K562 (cell line): ENCODE results near the gene MTMR10. TPM values are rescaled to one million over a fixed set of nuclear protein-coding genes. Genes with fewer than 3 reads are reported as not detected.

Experiments
- ATAC-seq: fragments of 200-7000 bp; cut with Tn5 transposase; 3 replicates; pipeline ENCODE4 v1.9.1; 2020; ENCODE audit warnings: moderate library complexity
- BruUV-seq: library from RNA; stranded (reverse); fragments of 400-500 nt; replicated peaks from 2 replicates; lab custom pipeline; 2021; lab: Mats Ljungman, UMichigan
- CTCF ChIA-PET: fragments of 300-600 bp; formaldehyde crosslinking; extraction: SDS; loops from one replicate; lab custom pipeline; 2021; ENCODE audit warnings: low intra/inter-chr PET ratio; lab: Yijun Ruan, JAX
- POLR2A ChIA-PET: fragments of 300-600, 350-650 bp; sonication (Branson Sonifier 250); formaldehyde crosslinking; extraction: SDS; loops from one replicate; lab custom pipeline; 2021; ENCODE audit warnings: antibody characterized with exemption, inconsistent platforms; lab: Yijun Ruan, JAX
- DNase-seq, 4 experiments: peaks; one replicate each; pipeline versions ENCODE4 v3.0.0 to v3.0.0-alpha.2; 2011 to 2018; ENCODE audit warnings: low spot score in 3 of 4, mixed read lengths in 3 of 4; ENCODE audit errors: extremely low read depth in 1 of 4
- FAIRE-seq: peaks from 2 replicates; lab custom pipeline; 2011; peaks lifted over from hg19 to GRCh38; lab: Jason Lieb, UNC
- H2AFZ ChIP-seq: 2 replicates; pipeline ENCODE4 v1.6.0; 2011; ENCODE audit warnings: low read depth, low read length, control low read depth, inconsistent platforms
- H3K27ac ChIP-seq: fragments of 200-600 bp; 3 replicates; pipeline ENCODE4 v1.8.0; 2011; ENCODE audit warnings: low read depth, mild to moderate bottlenecking, control low read depth, inconsistent platforms, low read length, moderate library complexity, mixed read lengths; ENCODE audit errors: extremely low read depth
- H3K27me3 ChIP-seq, 2 experiments: fragments of 300-600 bp in 1 of 2; 2 replicates in 1 of 2; 3 replicates in 1 of 2; pipeline versions ENCODE4 v1.6.0 to v1.8.0; 2011; ENCODE audit warnings: inconsistent platforms in 2 of 2, low read length in 2 of 2, mild to moderate bottlenecking in 1 of 2, mixed read lengths in 1 of 2, moderate library complexity in 1 of 2; ENCODE audit not compliant: control insufficient read depth in 2 of 2, insufficient read depth in 2 of 2
- H3K36me3 ChIP-seq: fragments of 300-600 bp; 3 replicates; pipeline ENCODE4 v1.8.0; 2011; ENCODE audit warnings: mild to moderate bottlenecking, low read length, inconsistent platforms; ENCODE audit not compliant: control insufficient read depth, insufficient read depth
- H3K4me1 ChIP-seq, 2 experiments: fragments of 200-600 bp in 1 of 2; replicated peaks in 1 of 2; 2 replicates in 1 of 2; 3 replicates in 1 of 2; pipeline versions ENCODE4 v1.5.1 to v1.8.0; 2011; ENCODE audit warnings: inconsistent platforms in 2 of 2, low read length in 2 of 2, mild to moderate bottlenecking in 1 of 2, mixed read lengths in 1 of 2, moderate library complexity in 1 of 2; ENCODE audit not compliant: control insufficient read depth in 2 of 2, insufficient read depth in 2 of 2
- H3K4me2 ChIP-seq: 2 replicates; pipeline ENCODE4 v1.6.1; 2011; ENCODE audit warnings: low read length, control low read depth, inconsistent platforms, mixed read lengths; ENCODE audit not compliant: insufficient read depth
- H3K4me3 ChIP-seq: fragments of 200-600 bp; sonication (generic), shearing (Covaris generic); 2 replicates; pipeline ENCODE4 v1.5.1; 2016; ENCODE audit warnings: control low read depth, inconsistent platforms
- H3K79me2 ChIP-seq: fragments of 200-600 bp; 3 replicates; pipeline ENCODE4 v1.8.0; 2011; ENCODE audit warnings: low read length, inconsistent platforms; ENCODE audit not compliant: control insufficient read depth, insufficient read depth
- H3K9ac ChIP-seq, 2 experiments: 2 replicates each; pipeline versions ENCODE4 v1.6.0 to v1.6.1; 2011; ENCODE audit warnings: low read depth in 2 of 2, low read length in 2 of 2, control low read depth in 1 of 2, inconsistent platforms in 1 of 2, mild to moderate bottlenecking in 1 of 2, mixed read lengths in 1 of 2; ENCODE audit not compliant: insufficient read depth in 1 of 2
- H3K9me1 ChIP-seq: one replicate; pipeline ENCODE4 v1.6.0; 2011; ENCODE audit warnings: inconsistent platforms, mild to moderate bottlenecking, low read length, moderate library complexity; ENCODE audit not compliant: control insufficient read depth, insufficient read depth
- H3K9me3 ChIP-seq: replicated peaks from 2 replicates; pipeline ENCODE4 v1.5.1; 2011; ENCODE audit warnings: low read depth, low read length, inconsistent platforms; ENCODE audit not compliant: control insufficient read depth, insufficient read depth
- H4K20me1 ChIP-seq: replicated peaks from 2 replicates; pipeline ENCODE4 v1.6.1; 2011; ENCODE audit warnings: low read length, inconsistent platforms, mixed read lengths; ENCODE audit not compliant: control insufficient read depth, insufficient read depth
- ATF1 ChIP-seq, 2 experiments: fragments of 450-650 bp in 1 of 2; IDR thresholded peaks; 2 replicates each; pipeline ENCODE4 v1.6.1; 2016; ENCODE audit warnings: missing compliant biosample characterization in 1 of 2, missing genetic modification characterization in 1 of 2
- HDGF ChIP-seq: fragments of 450-650 bp; IDR thresholded peaks from 2 replicates; pipeline ENCODE4 v1.6.1; 2016
- MGA ChIP-seq: fragments of 450-650 bp; IDR thresholded peaks from 2 replicates; pipeline ENCODE4 v1.6.1; 2016; ENCODE audit warnings: mild to moderate bottlenecking, moderate library complexity
- RBBP5 ChIP-seq: fragments of 200-600 bp; sonication (generic); IDR thresholded peaks from 2 replicates; pipeline ENCODE4 v1.6.1; 2012; ENCODE audit warnings: borderline replicate concordance, mild to moderate bottlenecking, low read length, control low read depth, inconsistent platforms; ENCODE audit not compliant: insufficient read depth, poor library complexity, severe bottlenecking
- YY1 ChIP-seq, 3 experiments: IDR thresholded peaks; 2 replicates each; pipeline ENCODE4 v1.6.1; 2011; ENCODE audit warnings: low read length in 2 of 3, mild to moderate bottlenecking in 2 of 3, moderate library complexity in 2 of 3, borderline replicate concordance in 1 of 3, control low read depth in 1 of 3, low read depth in 1 of 3; ENCODE audit not compliant: insufficient read depth in 3 of 3, insufficient replicate concordance in 2 of 3, control insufficient read depth in 1 of 3, insufficient read length in 1 of 3; ENCODE audit errors: extremely low read depth in 1 of 3
- ZNF197 ChIP-seq: fragments of 200-800 bp; sonication (Bioruptor generic); IDR thresholded peaks from 2 replicates; pipeline ENCODE4 v1.6.1; 2016; ENCODE audit warnings: low read depth, missing genetic modification characterization, missing compliant biosample characterization
- ZNF583 ChIP-seq: fragments of 250-450 bp; sonication (Bioruptor Pico); IDR thresholded peaks from 2 replicates; pipeline ENCODE4 v1.4.0; 2020
- ZNF766 ChIP-seq: fragments of 200-800 bp; sonication (Bioruptor generic); conservative IDR thresholded peaks from 2 replicates; pipeline ENCODE4 v1.6.1; 2016; ENCODE audit warnings: missing genetic modification characterization, missing compliant biosample characterization
- WGBS: fragments of 100-300 bp; shearing (Covaris generic); methylation state at CpG from one replicate; pipeline ENCODE4 v1.1.6; 2016; ENCODE audit warnings: low coverage, mixed read lengths; ENCODE audit not compliant: insufficient coverage; ENCODE audit errors: missing lambda C conversion rate; 5-methylcytosine and 5-hydroxymethylcytosine counted together
- in situ Hi-C: fragments of 300-500 bp; cut with MboI; formaldehyde crosslinking; loops from 4 replicates; pipeline ENCODE4 v1.15.0; 2018; ENCODE audit warnings: inconsistent platforms, mixed read lengths
- intact Hi-C: fragments of 100-400 bp; cut with micrococcal nuclease; formaldehyde crosslinking; loops from 2 replicates; pipeline ENCODE4 v1.14.2; 2022
- polyA plus RNA-seq, 8 experiments: library from polyadenylated mRNA; depleted of rRNA in 4 of 8; stranded (reverse) in 5 of 8; unstranded in 3 of 8; fragments of >200 nt; fragmentation: Nextera tagmentation in 2 of 8; fragmentation: Illumina TruSeq in 1 of 8; extraction: Ambion mirVana in 2 of 8; extraction: Trizol in 1 of 8; gene quantifications; 2 replicates each; pipeline versions ENCODE4 v1.2.1 to v1.2.3, GENCODE V29; 2011 to 2014; ENCODE audit warnings: inconsistent platforms in 1 of 8, missing spikeins in 1 of 8
- total RNA-seq, 7 experiments: library from RNA; depleted of rRNA in 6 of 7; stranded (reverse); fragments of >200 nt in 6 of 7; fragmentation: Illumina TruSeq in 2 of 7; extraction: Trizol in 2 of 7; gene quantifications; 2 replicates each; pipeline versions ENCODE4 v1.2.1 to v1.2.3, GENCODE V29; 2011 to 2021; ENCODE audit warnings: low replicate concordance in 1 of 7
- TF ChIP-seq, protein P1 (sequence below): fragments of 450-650 bp; IDR thresholded peaks from 2 replicates; pipeline ENCODE4 v1.6.1; 2017; ENCODE audit warnings: mild to moderate bottlenecking, moderate library complexity

Gene MTMR10
- total and polyA plus RNA-seq, 9 of the 15 experiments (the other 6 are each of a cell fraction or from before 2014, with no cell fraction given) = 1.6 to 6.8 (median 4.8) TPM

GRCh38 chr15:30896211-30896606 is 95.2 kb downstream of the MTMR10 start:
- Histone ChIP-seq H3K79me2 (no peaks in the 10 kb centered on the region), H3K4me1 (no peaks in the 10 kb centered on the region; a peak in 1 of 5 replicates), H3K27ac (no peak overlapping the region), H4K20me1 (no peaks in the 10 kb centered on the region), H2AFZ (no peak overlapping the region), H3K9ac (no peak overlapping the region), H3K9me3 (no peaks in the 10 kb centered on the region), H3K4me3 (no peak overlapping the region), H3K4me2 (no peak overlapping the region), H3K27me3 (peaks cover 0 to 4% of the 10 kb centered on the region in 2 experiments; a peak in 3 of 5 replicates), H3K36me3 (no peaks in the 10 kb centered on the region), H3K9me1 (no peaks in the 10 kb centered on the region)
- FAIRE-seq = no peak
- no peak for DNase-seq
- CTCF ChIA-PET = no interaction called here
- BruUV-seq = no TSS peak
- in situ Hi-C loops = no loop called here
- intact Hi-C loops = no loop called here
- no peak for ATAC-seq
- WGBS = 39% methylated on average over 12 of the region's 12 CpGs
- POLR2A ChIA-PET = interaction anchor here (0.6 kb wide), 1 partner anchor 152 kb away, joined by 3 read pairs; no protein-coding TSS in a partner anchor
- no peak for TF ChIP-seq ATF1 (CRISPR knock-in tag; IDR thresholded peaks at IDR 0.05)
- no peak for TF ChIP-seq ATF1 (tag; IDR thresholded peaks at IDR 0.05)
- TF ChIP-seq ZNF583 (CRISPR knock-in tag) = no peak
- TF ChIP-seq HDGF = no peak
- TF ChIP-seq, protein P1, sequence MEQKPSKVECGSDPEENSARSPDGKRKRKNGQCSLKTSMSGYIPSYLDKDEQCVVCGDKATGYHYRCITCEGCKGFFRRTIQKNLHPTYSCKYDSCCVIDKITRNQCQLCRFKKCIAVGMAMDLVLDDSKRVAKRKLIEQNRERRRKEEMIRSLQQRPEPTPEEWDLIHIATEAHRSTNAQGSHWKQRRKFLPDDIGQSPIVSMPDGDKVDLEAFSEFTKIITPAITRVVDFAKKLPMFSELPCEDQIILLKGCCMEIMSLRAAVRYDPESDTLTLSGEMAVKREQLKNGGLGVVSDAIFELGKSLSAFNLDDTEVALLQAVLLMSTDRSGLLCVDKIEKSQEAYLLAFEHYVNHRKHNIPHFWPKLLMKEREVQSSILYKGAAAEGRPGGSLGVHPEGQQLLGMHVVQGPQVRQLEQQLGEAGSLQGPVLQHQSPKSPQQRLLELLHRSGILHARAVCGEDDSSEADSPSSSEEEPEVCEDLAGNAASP = no peak
- no peak for TF ChIP-seq ZNF766 (CRISPR knock-in tag)
- TF ChIP-seq YY1 (IDR thresholded peaks at IDR 0.05; ENCODE audit: borderline replicate concordance in 1 of 3, control insufficient read depth in 1 of 3, extremely low read depth in 1 of 3, insufficient read depth in 3 of 3, insufficient read length in 1 of 3, insufficient replicate concordance in 2 of 3, low read depth in 1 of 3, low read length in 2 of 3) = no peak
- TF ChIP-seq RBBP5 = no peak
- no peak for TF ChIP-seq MGA
- TF ChIP-seq ZNF197 = no peak
